Posterior cingulate gyrus (tissue), 11 donors: ENCODE results near the gene HOXB5.

Experiments used
- DNase-seq, 10 donors: peaks; one replicate each; pipeline versions ENCODE4 v3.0.0 to v3.0.0-alpha.2; 2020 to 2021; ENCODE audit warnings: mixed read lengths in 3 of 10
- intact Hi-C: fragments of 100-400 bp; cut with DNase I; formaldehyde crosslinking; loops from one replicate; pipeline ENCODE4 v1.15.1; 2023

HOXB5 gene

GRCh38 chr17:48606892-48607614, 13.5 kb upstream of the HOXB5 start:
- intact Hi-C loops: no loop called here
- peak in 1 of 10 donors; percentile 49 for DNase-seq

- intact Hi-C loops: no loop called here
- DNase-seq: peak in 1 of 10 donors; percentile 73
Measured at GRCh38 chr17:48605991-48606891, 12.7 kb upstream of the HOXB5 start.

- no peak for DNase-seq
Measured at GRCh38 chr17:48605409-48605919, 11.9 kb upstream of the HOXB5 start.

GRCh38 chr17:48604770-48605329, 11.3 kb upstream of the HOXB5 start, which contains the start of gene HOXB6:
Gene HOXB6 (minus strand): TSS chr17:48604986. CDS start chr17:48598150, 6,836 bp downstream.
- DNase-seq: no peak
- intact Hi-C loops: no loop called here

More at GRCh38 chr17:48605409-48605919, 11.9 kb upstream of the HOXB5 start:
- intact Hi-C loops: no loop called here

- no peak for DNase-seq
- intact Hi-C loops: no loop called here
Measured at GRCh38 chr17:48603959-48604769, 10.6 kb upstream of the HOXB5 start.

- intact Hi-C loops: no loop called here
- DNase-seq: peak in 1 of 10 donors; percentile 30
Measured at GRCh38 chr17:48601539-48602425, 8.2 kb upstream of the HOXB5 start.

- no peak for DNase-seq
- intact Hi-C loops: no loop called here
Measured at GRCh38 chr17:48601207-48601538, 7.6 kb upstream of the HOXB5 start.

- intact Hi-C loops: no loop called here
- DNase-seq: no peak
Measured at GRCh38 chr17:48600244-48601098, 6.9 kb upstream of the HOXB5 start.

GRCh38 chr17:48599354-48599753, 5.8 kb upstream of the HOXB5 start:
- intact Hi-C loops: no loop called here
- DNase-seq: no peak

- no peak for DNase-seq
- intact Hi-C loops: no loop called here
Measured at GRCh38 chr17:48598736-48599135, 5.2 kb upstream of the HOXB5 start.

GRCh38 chr17:48597778-48598631, 4.4 kb upstream of the HOXB5 start:
- intact Hi-C loops: no loop called here
- no peak for DNase-seq

- intact Hi-C loops: no loop called here
Measured at GRCh38 chr17:48597528-48597777, 3.9 kb upstream of the HOXB5 start.

GRCh38 chr17:48596735-48597527, 3.4 kb upstream of the HOXB5 start:
- intact Hi-C loops: no loop called here
- DNase-seq: peak in 1 of 10 donors; percentile 50

More at GRCh38 chr17:48597528-48597777, 3.9 kb upstream of the HOXB5 start:
- DNase-seq: no peak

- intact Hi-C loops: no loop called here
- peak in 2 of 10 donors; percentile 49 to 62 for DNase-seq
Measured at GRCh38 chr17:48596000-48596734, 2.6 kb upstream of the HOXB5 start.

GRCh38 chr17:48595278-48595999, 1.9 kb upstream of the HOXB5 start:
- intact Hi-C loops: no loop called here

More at GRCh38 chr17:48595278-48595999, 1.9 kb upstream of the HOXB5 start:
- DNase-seq: peak in 1 of 10 donors; percentile 42
